ENCODE data around the gene ATOH1.

ATOH1 gene

GRCh38 chr4:93828332-93828994 is at the start of gene ATOH1:
Gene ATOH1 (plus strand): TSS chr4:93828753. CDS start chr4:93828927, 174 bp downstream.
- H3K4me3 ChIP-seq (replicated peaks; ENCODE audit: low read depth, low read length): no peak within 1 kb of the TSS
- DNase-seq (ENCODE audit: extremely low read depth, low read depth): no peak
- no peak for TF ChIP-seq CTCF (IDR thresholded peaks at IDR 0.05; ENCODE audit: low read depth, low read length, missing control alignments)

GRCh38 chr4:93779228-93779627 is 49.3 kb upstream of the ATOH1 start:
- TF ChIP-seq CTCF (IDR thresholded peaks at IDR 0.05; ENCODE audit: low read depth, low read length, missing control alignments): no peak
- DNase-seq (ENCODE audit: extremely low read depth, low read depth): no peak
- no peak overlapping the region for H3K4me3 ChIP-seq (replicated peaks; ENCODE audit: low read depth, low read length)

GRCh38 chr4:93780080-93780479 is 48.5 kb upstream of the ATOH1 start:
- no peak for DNase-seq (ENCODE audit: extremely low read depth, low read depth)
- TF ChIP-seq CTCF (IDR thresholded peaks at IDR 0.05; ENCODE audit: low read depth, low read length, missing control alignments): no peak
- no peak overlapping the region for H3K4me3 ChIP-seq (replicated peaks; ENCODE audit: low read depth, low read length)

GRCh38 chr4:93781198-93781597 is 47.4 kb upstream of the ATOH1 start:
- H3K4me3 ChIP-seq (replicated peaks; ENCODE audit: low read depth, low read length): no peak overlapping the region
- TF ChIP-seq CTCF (IDR thresholded peaks at IDR 0.05; ENCODE audit: low read depth, low read length, missing control alignments): no peak
- DNase-seq (ENCODE audit: extremely low read depth, low read depth): no peak

- no peak overlapping the region for H3K4me3 ChIP-seq (replicated peaks; ENCODE audit: low read depth, low read length)
- TF ChIP-seq CTCF (IDR thresholded peaks at IDR 0.05; ENCODE audit: low read depth, low read length, missing control alignments): no peak
- DNase-seq (ENCODE audit: extremely low read depth, low read depth): no peak
These were observed 42.4 kb upstream of the ATOH1 start for GRCh38 chr4:93786149-93786548.

- DNase-seq (ENCODE audit: extremely low read depth, low read depth): peak; percentile 6
- TF ChIP-seq CTCF (IDR thresholded peaks at IDR 0.05; ENCODE audit: low read depth, low read length, missing control alignments): peak; percentile 36
- H3K4me3 ChIP-seq (replicated peaks; ENCODE audit: low read depth, low read length): no peak overlapping the region
These were observed 39.8 kb upstream of the ATOH1 start for GRCh38 chr4:93788712-93789111.

Measured in HFF-Myc (cell line).